MV-4-11 (cell line): ENCODE measurements around the gene KRT32.
"Not testable (repeated sequence)": the region's sequence is repeated elsewhere in the genome, so short reads cannot be mapped to it uniquely, and the experiment has no call there.

Experiments used
- DNase-seq: peaks from one replicate; lab custom pipeline; 2025; lab: John Stamatoyannopoulos, UW

Gene KRT32

DNA sequence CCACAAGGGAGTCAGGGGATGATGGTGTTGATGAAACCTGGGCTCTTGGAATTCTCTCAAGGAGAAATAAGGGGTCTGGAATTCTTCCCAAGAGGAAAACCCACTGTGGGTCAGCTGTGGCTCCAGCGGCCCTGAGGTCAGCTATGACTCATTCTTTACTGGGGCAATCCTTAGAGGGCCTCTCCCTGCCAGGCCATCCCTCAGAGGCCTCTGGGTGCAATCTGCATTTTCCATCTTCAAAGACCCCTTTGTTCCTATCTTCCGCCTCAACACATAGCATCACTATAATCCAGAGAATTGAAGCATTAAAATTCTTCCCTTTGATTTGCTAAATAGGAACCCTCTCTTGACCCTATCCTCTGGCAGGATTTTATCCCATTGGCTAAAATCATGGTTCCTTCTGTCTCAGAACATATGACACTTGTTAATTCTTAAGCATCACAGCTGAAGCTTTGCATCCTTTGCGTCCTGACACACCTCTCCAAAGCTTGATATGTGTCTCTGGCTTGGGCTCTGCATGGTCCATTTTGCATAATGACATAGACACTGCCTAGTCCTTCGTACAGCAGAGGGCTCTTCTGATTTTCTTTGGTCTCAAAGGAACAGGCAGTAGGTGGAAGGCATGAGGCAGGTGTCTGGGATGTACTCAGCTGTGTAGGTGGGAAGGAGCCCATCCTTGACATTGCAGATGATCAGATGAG is 38.4 kb downstream of the KRT32 start:
- no peak for DNase-seq

DNA sequence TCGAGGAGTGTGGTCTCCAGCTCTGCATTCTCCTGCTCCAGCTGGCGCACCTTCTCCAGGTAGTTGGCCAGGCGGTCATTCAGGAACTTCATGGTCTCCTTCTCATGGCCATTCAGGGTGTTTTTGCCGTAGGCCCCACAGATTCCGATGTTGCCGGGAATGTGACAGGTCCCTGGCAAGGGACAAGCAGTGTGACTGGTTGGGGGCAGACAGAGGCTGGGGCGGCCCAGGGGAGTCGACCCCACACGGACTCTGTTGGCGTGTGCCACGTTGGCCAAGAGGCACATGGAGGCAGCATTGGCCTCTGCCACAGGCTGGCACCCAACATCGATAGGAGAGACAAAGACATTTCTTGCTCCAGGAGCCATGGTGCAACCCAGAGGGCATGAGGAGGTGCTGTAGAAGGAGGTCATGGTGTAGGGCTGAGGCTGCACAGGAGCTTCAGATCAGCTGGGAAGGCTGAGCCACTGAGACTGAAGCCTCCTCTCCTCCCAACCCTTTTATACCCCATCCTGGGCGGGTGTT is 43.0 kb downstream of the KRT32 start, which contains the start of gene KRT37:
Gene KRT37 (minus strand): TSS at position 475 of the 525 bp plus-strand sequence. CDS start 62 bp downstream, at position 413.
- no peak for DNase-seq

DNA sequence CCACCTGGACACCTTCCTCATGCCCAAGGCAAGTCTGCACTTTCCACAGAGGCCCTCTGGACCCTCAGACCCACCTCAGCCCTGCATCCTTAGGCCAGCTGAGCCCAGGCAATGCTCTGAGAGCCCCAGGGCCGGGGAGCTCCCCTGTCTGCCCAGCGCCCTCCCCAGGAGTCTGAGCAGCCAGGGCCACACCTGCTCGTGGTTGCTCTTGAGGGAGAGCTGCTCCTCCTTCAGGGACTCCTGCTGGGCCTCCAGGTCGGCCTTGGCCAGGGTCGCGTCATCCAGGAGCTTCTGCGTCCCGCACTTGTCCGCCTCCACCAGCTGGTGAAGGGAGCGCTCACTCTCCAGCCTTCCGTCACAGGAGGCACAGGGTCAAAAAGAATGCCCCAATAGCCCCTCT is 44.6 kb downstream of the KRT32 start:
- not testable (repeated sequence) for DNase-seq

DNA sequence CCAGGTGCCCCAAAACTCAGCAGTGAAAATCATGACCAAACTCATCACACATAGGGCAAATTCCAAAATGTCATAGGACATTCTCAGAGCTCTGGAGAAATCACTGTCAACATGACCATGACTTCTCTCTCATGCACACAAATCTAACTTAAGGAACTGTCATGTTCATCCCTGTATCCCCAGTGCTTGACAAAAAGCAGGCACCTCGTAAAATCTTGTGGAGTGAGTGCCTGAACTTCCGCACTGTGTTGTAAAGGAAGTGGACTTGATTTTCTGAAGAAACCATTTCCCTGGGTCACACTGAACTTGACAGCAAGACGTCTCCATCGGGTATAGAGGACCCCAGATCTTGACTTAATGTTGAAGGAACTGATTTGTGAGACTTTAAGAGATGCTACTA is 45.6 kb downstream of the KRT32 start:
- no peak for DNase-seq

DNA sequence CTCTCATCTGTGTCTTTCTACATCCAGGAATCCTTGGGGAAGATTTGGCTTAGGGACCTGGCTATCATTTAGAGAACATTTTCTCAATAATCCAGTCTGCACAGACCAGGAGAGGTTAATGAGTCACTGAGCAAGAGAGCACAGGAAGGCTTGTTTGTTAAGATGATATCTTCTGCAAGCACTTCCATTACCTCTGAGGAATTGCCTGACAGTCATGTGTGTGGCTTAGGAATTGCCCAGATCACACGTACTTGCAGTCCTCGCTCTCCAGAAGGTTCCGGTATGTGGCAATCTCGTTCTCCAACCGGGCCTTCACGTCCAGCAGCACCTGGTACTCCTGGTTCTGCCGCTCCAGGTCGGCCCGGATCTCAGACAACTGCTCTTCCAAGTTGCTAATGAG is 46.1 kb downstream of the KRT32 start:
- no peak for DNase-seq

DNA sequence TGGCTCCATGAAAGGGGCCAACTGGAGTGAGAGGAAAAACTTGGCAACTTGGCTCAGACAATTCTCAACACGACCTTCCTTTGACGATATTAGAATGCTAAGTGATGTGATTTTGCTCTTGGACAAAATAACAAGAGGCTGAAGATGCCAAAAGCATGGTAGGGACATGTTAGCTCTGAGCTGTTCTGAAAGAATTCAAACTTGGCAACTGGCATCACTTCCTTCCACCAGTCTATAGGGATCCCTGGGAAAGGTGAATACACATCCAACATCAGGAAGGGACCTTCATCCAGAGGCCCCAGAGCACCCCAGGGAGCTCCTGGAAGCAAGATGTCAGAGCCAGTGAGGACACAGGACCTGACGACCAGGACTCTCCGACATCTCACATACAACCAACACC is 47.1 kb downstream of the KRT32 start:
- no peak for DNase-seq

DNA sequence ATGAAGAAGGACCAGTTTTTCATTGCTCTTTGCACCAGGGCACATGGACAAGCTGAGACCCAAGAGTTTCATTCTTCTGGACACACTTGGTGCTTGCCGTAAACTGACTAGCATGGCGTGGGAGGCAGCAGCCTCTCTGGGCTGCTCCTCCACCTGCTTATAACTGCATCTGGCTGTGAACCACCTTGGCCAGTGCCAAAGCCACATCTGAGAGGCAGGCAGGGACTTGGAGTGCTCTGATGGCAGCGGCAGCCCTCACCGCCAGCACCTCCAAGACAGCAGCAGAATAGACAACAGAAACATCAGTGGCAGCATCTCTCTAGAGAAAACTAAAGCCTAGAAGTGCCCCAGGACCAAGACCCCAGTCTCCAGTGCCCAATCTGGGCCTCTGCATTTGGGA is 47.5 kb downstream of the KRT32 start:
- DNase-seq = no peak

DNA sequence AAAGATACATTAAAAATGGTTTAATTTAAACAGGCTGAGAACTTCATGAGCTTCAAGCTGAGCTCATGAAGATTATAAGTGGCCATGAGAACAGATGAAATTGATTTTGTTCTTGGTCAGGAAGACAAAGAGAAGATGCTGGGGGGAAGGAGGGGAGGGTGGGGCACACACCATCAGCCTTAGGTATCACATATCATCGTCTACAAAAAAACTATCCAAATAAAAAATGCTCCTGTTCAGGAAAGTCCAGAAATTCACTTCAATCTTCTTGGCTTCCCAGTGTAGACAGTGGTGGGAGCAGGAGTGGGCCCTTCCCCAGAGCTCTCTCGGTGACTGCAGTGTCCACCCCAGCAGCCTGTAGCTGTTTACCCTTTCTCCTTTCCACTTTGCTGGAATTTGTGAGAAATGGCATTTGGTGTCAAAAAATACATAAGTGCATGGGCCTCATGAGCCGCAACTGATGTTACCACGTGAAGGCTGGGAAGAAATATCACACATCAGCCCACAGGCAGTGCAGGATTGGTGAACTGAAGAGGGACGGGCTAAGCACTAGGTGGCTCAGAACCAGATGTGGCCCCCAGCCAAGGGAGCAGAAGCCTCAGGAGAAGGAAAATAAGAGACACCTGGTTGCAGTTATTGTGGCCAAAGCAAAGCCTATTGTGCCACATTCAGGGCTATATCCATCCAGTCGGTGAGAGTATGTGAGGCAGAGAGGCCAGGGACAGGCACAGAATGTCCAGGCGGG is 48.9 kb downstream of the KRT32 start:
- DNase-seq = no peak

DNA sequence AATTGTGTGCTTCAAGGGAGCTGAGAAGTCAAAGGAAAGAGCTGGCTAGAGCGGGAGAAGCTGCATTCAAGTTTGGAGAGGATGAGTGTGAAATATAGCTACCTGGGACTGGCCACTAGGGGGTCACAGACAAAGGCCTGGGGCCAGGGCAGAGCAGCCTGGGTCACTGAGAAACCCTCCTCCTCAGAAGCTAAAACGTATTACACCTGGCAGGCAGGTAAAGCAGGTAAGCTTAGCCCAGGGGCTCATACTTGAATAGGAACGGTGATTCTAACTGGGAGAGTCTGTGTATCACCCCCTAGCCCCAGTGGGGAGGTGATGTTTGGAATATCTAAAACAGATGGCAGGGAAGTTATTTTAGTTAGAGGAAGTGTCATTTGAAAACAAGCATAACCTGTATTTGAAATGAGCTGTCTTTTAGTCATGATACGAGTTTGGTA is 49.6 kb downstream of the KRT32 start:
- DNase-seq = no peak

DNA sequence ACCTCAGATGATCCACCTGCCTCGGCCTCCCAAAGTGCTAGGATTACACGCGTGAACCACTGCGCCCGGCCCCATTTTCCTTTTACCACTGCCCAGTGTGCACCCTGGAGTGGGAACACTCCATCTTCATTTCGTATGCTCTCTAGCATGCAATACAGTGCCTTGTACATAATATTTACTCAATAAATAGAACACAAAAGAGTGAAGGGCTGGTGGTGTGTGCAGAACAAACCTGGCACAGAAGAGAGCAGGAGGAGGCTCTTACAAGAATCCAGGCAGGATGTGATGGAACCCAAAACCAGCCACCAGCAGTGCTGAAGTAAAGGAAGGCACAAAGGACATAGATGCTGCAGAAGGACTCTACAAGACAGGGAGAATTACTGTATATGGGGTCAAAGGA is 50.1 kb downstream of the KRT32 start:
- DNase-seq = no peak

DNA sequence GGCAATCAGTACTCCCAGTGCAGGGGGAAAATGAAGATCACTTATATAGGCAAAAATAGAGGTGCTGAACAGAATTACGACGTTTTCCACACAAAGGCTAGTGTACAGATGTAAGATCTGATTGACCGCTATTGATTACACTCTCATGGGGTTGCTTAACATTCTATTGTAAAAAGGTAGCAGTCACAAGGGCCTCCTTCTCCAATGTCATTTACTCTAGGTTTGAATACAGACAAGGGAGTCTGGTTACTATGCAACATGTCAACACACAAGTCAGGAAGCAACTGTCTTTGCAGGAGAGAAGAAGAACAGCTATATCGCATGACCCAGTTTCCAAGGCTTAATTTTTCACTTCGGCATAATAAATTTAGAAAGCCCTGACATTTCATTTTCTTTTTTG is 50.7 kb downstream of the KRT32 start:
- no peak for DNase-seq

DNA sequence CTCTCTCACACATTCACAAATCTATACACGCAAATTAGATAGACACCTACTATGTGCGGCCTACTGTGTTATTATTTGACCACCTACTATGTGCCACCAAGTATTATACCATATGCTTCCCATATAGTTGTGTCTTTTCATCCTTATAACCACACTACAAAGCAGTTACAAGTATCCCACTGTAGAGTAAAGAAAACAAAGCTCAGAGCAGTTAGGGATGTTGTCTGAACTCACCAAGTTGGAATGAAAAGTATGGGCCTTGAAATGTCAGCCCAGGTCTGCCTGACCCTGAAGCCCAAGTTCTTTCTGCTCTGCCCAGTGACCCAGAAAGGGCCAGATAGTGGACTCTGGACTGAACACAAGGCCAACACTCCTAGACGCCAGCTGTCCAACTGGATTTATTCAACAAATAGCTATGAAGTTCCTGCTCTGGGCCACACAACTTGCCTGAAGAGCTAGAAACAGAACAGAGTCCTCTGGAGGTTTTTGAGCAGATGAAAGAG is 51.3 kb downstream of the KRT32 start:
- no peak for DNase-seq

DNA sequence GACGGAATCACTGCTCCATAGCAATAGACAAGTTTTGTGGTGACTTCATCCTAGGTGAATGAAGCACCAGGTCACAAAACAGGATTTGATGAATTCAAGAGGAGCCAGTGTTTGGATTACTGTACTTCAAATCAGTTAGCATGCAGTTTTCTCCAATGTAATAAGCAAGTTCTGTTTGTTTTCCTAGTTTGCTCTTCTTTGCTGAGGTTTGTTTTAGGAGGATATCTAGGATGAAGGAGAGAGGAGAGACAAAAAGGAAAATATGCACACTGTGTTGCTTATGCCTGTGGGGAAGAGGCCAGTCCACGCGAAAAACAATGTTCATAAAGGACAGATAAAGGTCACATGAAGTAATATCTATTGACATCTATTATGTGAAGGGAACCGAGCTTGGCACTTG is 51.8 kb downstream of the KRT32 start:
- DNase-seq = no peak

DNA sequence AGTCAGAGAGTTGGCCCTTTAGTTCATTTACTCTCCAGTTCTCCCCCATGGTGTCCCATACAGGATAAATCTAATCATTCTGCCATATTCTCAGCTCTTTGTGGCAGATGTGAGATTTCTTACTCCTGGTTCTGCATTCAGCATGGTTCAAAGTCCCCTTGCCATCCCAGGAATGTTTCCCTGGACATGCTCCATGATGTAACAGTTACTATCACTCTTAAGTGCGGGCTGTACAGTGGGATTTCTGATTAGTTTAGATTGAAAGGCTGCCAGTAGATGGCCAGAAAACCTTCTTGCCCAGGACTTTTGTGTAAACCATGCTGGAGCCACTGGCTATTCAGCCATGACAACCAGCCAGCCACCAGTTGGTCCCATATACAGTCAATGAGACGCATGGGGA is 53.2 kb downstream of the KRT32 start:
- DNase-seq = no peak

DNA sequence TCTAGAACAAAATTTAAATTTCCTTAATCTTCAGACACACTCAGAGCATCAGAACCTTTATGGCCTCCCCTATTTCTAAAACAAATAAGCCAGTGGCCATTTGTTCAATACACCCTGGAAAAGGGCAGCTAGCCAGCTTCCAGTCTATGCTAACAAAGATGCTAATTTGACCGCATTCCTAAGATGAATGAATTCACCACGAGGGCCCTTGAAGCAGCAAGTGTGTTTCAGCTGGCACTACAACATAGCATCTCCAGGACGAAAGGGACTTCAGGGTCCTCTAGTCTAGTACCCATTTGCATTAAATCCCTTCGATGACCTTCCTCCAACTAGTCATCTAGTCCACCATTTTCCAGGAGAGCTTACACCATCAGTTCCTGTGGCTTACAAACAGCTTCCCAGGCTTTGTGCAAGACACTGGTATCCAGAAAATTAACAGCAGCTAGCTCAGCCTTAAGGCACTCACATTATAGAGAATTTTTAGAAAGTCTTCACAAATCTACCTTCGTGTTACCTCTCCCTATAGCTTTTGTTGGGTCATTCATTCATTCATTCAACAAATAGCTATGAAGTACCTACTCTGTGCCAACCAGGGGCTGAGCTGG is 53.7 kb downstream of the KRT32 start:
- no peak for DNase-seq

DNA sequence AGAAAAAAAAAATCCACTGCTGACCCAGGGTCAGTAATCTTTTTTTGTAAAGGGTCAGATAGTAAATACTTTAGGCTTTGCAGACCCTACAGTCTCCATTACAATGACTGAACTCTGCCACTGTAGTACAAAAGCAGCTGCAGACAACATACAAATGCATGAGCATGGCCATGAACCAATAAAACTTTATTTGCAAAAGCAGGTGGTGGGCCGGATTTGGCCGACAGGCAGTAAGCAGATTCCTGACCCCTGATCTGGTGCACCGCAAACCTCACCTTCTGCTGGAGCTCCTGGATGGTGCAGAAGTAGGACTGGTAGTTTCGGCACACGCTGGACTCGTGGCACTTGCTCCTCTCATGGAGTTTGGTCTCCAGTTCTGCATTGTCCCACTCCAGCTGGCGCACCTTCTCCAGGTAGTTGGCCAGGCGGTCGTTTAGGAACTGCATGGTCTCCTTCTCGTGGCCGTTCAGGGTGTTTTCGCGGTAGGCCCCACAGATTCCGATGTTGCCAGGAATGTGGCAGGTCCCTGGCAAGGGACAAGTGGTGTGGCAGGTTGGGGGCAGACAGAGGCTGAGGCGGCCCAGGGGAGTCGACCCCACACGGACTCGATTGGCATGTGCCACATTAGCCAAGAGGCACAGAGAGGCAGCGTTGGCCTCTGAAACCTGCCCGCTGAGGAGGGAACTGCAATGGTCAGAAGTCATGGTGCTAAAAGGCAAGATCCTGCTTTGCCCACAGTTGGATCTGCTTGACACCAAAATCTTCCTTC is 55.9 kb downstream of the KRT32 start:
- no peak for DNase-seq
